Measurements from ENCODE around the gene CNTD1.

Gene CNTD1

GRCh38 chr17:42759982-42760651, 38.5 kb upstream of the CNTD1 start:
- no peak for TF ChIP-seq ZNF585B (tag by site-specific recombination; IDR thresholded peaks at IDR 0.05)
- 0 out of 2 replicates have a peak, but pooled peaks have one; percentile 33 for TF ChIP-seq MYNN (tag by site-specific recombination; IDR thresholded peaks at IDR 0.05; ENCODE audit: borderline replicate concordance)
- H3K4me3 ChIP-seq (ENCODE audit: low read depth, low read length), result no peak overlapping the region
- peaks cover 2% of the 10 kb centered on the region; the same call in 1 of the 2 replicates for H3K4me1 ChIP-seq (ENCODE audit: control insufficient read depth, insufficient read depth, low read length)
- no peaks in the 10 kb centered on the region for H3K36me3 ChIP-seq (ENCODE audit: control insufficient read depth in 2 of 2, insufficient read depth in 1 of 2, low read length in 2 of 2)
- H3K27ac ChIP-seq (ENCODE audit: extremely low read depth, low read depth, low read length), result no peak overlapping the region; the same call in 1 of the 2 replicates
- no peaks in the 10 kb centered on the region for H3K9me3 ChIP-seq (ENCODE audit: control insufficient read depth, insufficient read depth, low read depth, low read length)
- CTCF ChIA-PET, result interaction anchor here (0.5 to 7.0 kb wide), 8 partner anchors 8 to 181 kb away, joined by 3 to 112 read pairs (median 6); partner anchors contain the start of genes PLEKHH3 and PSMC3IP
- POLR2A ChIA-PET, result interaction anchor here (0.5 to 2.2 kb wide), 4 partner anchors 13 to 1803 kb away, joined by 4 to 8 read pairs (median 6); partner anchors contain the start of genes PSMC3IP and VPS25

- peaks cover 2% of the 10 kb centered on the region; the same call in 1 of the 2 replicates for H3K4me1 ChIP-seq (ENCODE audit: control insufficient read depth, insufficient read depth, low read length)
- H3K4me3 ChIP-seq (ENCODE audit: low read depth, low read length), result no peak within 1 kb of the TSS
- H3K9me3 ChIP-seq (ENCODE audit: control insufficient read depth, insufficient read depth, low read depth, low read length), result no peaks in the 10 kb centered on the region
- CTCF ChIA-PET, result interaction anchor here (0.6 to 7.0 kb wide), 10 partner anchors 9 to 181 kb away, joined by 3 to 112 read pairs (median 4); partner anchors contain the start of genes PLEKHH3 and PSMC3IP
- no peak within 1 kb of the TSS; the same call in 1 of the 2 replicates for H3K27ac ChIP-seq (ENCODE audit: extremely low read depth, low read depth, low read length)
- POLR2A ChIA-PET, result interaction anchor here (1.7 to 2.2 kb wide), 2 partner anchors 12 to 183 kb away, joined by 5 to 8 read pairs; partner anchors contain the start of genes PSMC3IP and VPS25
- no peaks in the 10 kb centered on the region for H3K36me3 ChIP-seq (ENCODE audit: control insufficient read depth in 2 of 2, insufficient read depth in 1 of 2, low read length in 2 of 2)
- TF ChIP-seq PATZ1 (tag by site-specific recombination; IDR thresholded peaks at IDR 0.05) (peak; percentile 46; the same call in 1 of the 2 replicates), SALL2 (tag by site-specific recombination; IDR thresholded peaks at IDR 0.05; ENCODE audit: borderline replicate concordance) (no peak), ZNF510 (tag by site-specific recombination; IDR thresholded peaks at IDR 0.05; ENCODE audit: insufficient replicate concordance) (no peak), ZNF394 (tag by site-specific recombination; IDR thresholded peaks at IDR 0.05; ENCODE audit: borderline replicate concordance) (no peak), ZNF398 (tag by site-specific recombination; IDR thresholded peaks at IDR 0.05) (peak; percentile 33; the same call in 1 of the 2 replicates), ZBTB6 (tag by site-specific recombination; IDR thresholded peaks at IDR 0.05) (no peak), ZNF423 (tag by site-specific recombination; IDR thresholded peaks at IDR 0.05) (peak; percentile 68; the same call in 1 of the 2 replicates), ZNF521 (tag by site-specific recombination; IDR thresholded peaks at IDR 0.05) (no peak), REST (tag by site-specific recombination; IDR thresholded peaks at IDR 0.05) (peak; percentile 83), ZNF274 (IDR thresholded peaks at IDR 0.05; ENCODE audit: low read length) (no peak), ZNF274 (tag by site-specific recombination; IDR thresholded peaks at IDR 0.05; ENCODE audit: borderline replicate concordance) (no peak), ZNF561 (tag by site-specific recombination; IDR thresholded peaks at IDR 0.05; ENCODE audit: borderline replicate concordance) (peak; percentile 51; the same call in 1 of the 2 replicates), ZBTB48 (tag by site-specific recombination; IDR thresholded peaks at IDR 0.05) (peak; percentile 56; the same call in 1 of the 2 replicates), GLIS2 (tag by site-specific recombination; IDR thresholded peaks at IDR 0.05) (0 out of 2 replicates have a peak, but pooled peaks have one; percentile 15), ZNF335 (tag by site-specific recombination; conservative IDR thresholded peaks at IDR 0.05) (peak; percentile 65), ZNF677 (tag by site-specific recombination; IDR thresholded peaks at IDR 0.05) (0 out of 2 replicates have a peak, but pooled peaks have one; percentile 20), ZBTB26 (tag by site-specific recombination; optimal IDR thresholded peaks at IDR 0.05) (peak; percentile 33), ZBTB20 (tag by site-specific recombination; IDR thresholded peaks at IDR 0.05) (peak; percentile 75)
Measured at GRCh38 chr17:42760652-42761581, 37.7 kb upstream of the CNTD1 start, which contains the start of gene RAMP2. RAMP2 (plus strand) TSS chr17:42761227; CDS start chr17:42761262, 35 bp downstream.
